Measurements from ENCODE around the gene GPI.
"Not testable (repeated sequence)": the region's sequence is repeated elsewhere in the genome, so short reads cannot be mapped to it uniquely, and the experiment has no call there.

Gene GPI

GRCh38 chr19:34370117-34370516, 5.1 kb downstream of the GPI start:
- DNase-seq: no peak

DNA sequence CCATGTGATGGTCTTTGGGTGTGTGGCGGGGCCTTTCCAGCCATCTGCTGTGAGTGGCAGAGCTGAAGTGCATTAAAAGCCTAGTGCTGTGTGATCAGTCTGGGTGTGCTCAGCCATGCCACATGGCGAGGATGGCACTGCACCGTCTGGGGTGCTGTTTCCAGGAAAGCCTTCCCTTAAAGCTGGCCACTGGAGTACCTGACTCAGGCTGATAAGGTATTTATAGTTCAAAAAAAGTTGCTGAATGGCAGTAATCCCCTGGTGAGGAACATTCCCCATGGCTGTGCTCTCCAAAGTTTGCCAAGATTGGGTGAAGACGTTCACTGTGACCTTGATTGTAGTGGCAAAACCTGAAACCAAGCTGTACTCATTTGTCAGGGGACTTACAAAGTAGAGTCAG, 6.0 kb downstream of the GPI start:
- peak; percentile 41 for DNase-seq

GRCh38 chr19:34373601-34374288, 8.7 kb downstream of the GPI start:
- DNase-seq: no peak

GRCh38 chr19:34375598-34375997, 10.6 kb downstream of the GPI start:
- no peak for DNase-seq

DNA sequence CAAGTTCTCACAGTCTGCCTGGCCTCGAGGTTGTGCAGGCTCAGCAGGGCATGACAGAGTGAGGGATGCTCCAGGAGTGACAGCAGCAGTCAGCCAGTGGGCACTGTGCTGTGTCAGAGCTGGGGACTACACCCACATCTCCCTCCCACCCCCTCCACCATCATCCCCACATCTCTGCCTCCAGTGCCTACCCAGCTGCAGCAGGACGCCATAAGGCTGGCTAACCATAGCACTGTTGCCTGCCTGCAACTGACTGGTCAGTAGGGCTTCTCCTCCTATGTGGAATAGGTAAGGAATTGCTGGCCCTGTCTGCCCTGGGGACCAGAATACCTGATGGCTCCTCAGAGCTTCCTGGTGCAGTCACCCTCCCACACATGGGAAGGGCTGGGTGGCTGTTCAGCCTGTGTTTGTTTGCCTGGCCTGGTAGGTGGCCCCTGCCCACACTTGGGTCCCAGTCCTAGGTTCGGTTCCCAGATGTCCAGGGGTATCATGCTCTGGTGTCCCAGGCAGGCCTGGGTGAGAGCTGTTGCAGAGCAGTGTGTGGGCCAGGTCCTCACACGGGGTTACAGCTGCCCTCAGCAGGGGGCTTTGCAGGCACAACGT, 15.7 kb downstream of the GPI start:
- DNase-seq: no peak

DNA sequence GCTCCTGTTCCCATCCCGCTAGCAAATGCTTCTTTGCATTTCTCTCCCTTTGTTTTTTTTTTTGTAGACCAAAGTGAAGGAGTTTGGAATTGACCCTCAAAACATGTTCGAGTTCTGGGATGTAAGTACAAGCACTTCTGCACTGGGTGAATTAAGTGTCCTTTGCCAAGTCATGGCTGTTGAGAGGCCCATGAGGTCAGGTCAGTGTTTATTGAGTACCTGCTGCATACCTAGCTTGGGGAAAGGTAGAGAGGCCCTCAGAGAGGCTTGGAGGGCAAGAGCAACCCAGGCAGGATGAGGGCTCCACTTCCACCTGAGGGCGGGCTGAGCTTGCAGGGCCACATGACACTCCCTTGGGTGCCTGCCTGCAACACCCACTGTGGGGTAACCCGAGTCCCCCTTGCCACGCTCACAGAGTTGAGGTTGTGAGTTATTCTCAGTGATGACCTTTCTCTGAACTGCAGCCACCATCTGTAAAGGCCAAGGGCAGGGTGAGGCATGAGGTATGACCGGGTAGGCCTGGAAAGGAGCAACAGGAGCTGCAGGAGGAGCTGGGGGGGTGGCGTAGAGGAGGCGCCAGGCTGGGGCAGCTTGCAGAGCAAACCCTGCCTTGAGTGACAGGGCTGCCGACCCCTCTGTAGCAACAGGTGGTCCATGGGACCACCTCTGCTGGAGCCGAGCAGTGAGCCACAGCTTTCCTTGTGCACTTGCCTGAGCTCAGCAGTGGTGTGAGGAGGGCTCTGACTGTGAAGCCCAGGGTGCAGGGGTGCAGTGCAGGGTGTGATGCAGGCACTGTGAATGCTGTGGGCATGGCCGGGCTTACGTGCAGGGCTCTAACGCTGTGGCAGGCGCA, 16.6 kb downstream of the GPI start:
- DNase-seq: no peak

- no peak for DNase-seq
These were observed 17.5 kb downstream of the GPI start for GRCh38 chr19:34382471-34382870.

DNA sequence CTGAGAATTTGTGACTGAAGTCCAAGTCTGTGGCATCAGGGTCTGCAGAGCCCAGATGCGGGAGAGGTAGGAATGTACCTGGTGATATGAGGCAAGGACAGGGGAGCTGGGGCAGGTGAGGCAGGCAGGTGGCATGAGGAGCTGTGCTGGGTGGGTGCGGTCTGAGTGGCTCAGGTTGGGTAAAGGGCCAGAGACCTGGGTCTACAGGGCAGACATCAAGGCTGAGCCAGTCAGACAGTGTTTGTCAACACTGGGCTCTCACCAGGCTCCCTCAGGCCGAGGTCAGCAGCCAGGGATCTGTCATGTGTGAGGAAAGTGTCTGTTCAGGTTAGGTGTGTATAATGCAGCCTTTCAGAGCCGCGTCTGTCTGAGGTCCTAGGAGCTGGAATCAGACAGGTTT, 18.6 kb downstream of the GPI start:
- DNase-seq: no peak

DNA sequence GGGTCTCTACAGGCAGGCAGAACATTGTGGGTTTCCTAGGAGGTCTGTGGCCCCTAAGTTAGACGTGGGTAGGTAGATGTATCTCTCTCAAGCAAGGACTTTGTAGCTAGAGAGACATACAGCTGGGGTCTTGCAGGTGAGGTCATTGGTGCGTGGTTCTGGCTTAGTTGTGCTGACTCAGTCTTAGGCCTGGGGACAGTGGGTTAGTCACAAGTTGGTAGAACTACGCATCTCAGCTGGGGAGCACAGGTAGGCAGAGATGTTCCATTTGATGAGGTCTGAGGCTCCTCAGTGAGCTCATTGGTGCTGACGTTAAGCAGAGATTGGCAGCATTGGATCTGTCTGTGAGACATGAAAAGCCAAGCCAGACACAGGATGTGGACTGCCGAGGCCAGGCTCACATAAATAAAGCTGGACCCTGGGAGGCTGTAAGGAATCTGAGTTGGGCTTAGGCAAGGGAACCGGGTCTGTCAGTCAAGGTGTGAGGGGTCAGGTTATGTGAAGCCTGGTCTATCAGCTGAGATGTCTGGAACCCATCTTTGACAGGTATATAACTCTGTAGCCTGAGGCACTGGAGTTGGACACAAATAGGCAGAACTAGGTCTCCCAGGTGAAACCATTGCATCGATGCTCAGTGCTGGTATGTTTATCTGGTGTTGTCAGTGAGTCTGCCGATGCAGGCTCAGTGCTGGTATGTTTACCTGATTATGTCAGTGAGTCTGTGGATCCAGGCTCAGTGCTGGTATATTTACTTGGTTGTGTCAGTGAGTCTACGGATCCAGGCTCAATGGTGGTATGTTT, 21.8 kb downstream of the GPI start:
- no peak for DNase-seq

DNA sequence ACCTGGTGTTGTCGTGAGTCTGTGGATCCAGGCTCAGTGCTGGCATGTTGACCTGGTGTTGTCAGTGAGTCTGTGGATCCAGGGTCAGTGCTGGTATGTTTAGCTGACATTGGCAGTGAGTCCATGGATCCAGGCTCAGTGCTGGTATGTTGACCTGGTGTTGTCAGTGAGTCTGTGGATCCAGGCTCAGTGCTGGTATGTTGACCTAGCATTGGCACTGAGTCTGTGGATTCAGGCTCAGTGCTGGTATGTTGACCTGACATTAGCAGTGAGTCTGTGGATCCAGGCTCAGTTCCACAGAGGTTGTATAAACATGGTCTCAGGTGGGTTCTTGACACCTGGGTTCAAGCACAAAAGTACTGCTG, 22.4 kb downstream of the GPI start:
- no peak for DNase-seq

DNA sequence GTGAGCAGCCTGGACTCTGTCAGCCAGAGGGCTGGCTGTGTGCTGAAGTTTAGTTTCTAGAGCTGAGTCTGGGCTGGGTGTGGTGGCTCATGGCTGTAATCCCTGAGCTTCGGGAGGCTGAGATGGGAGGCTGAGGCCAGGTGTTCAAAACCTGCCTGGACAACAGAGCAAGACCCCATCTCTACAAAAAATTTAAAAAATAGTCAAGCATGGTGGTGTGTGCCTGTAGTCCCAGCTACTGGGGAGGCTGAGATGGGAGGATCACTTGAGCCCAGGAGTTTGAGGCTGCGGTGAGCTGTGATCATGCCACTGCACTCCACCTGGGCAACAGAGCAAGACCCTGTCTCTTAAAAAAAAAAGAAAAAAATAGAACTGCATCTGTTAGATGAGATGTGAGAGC, 23.7 kb downstream of the GPI start:
- DNase-seq: not testable (repeated sequence)

DNA sequence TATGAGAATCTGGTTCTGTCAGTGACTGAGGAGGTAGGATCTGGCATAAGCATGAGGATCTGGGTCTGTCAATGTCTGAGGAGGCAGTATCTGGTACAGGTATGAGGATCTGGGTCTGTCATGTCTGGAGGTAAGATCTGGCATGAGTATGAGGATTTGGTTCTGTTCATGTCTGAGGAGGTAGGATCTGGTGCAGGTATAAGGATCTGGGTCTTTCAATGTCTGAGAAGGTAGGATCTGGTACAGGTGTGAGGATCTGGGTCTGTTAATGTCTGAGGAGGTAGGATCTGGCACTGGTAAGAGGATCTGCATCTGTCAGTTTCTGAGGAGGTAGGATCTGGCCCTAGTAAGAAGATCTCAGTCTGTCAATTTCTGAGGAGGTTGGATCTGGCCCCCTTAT, 26.8 kb downstream of the GPI start:
- DNase-seq: no peak

- no peak for DNase-seq
These were observed 28.0 kb downstream of the GPI start for GRCh38 chr19:34393031-34393430.

GRCh38 chr19:34393629-34394028, 28.6 kb downstream of the GPI start:
- no peak for DNase-seq

GRCh38 chr19:34397853-34398252, 32.9 kb downstream of the GPI start:
- no peak for DNase-seq

DNA sequence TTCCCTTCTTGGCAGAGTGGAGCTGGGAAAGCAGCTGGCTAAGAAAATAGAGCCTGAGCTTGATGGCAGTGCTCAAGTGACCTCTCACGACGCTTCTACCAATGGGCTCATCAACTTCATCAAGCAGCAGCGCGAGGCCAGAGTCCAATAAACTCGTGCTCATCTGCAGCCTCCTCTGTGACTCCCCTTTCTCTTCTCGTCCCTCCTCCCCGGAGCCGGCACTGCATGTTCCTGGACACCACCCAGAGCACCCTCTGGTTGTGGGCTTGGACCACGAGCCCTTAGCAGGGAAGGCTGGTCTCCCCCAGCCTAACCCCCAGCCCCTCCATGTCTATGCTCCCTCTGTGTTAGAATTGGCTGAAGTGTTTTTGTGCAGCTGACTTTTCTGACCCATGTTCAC, 34.9 kb downstream of the GPI start:
- no peak for DNase-seq

DNA sequence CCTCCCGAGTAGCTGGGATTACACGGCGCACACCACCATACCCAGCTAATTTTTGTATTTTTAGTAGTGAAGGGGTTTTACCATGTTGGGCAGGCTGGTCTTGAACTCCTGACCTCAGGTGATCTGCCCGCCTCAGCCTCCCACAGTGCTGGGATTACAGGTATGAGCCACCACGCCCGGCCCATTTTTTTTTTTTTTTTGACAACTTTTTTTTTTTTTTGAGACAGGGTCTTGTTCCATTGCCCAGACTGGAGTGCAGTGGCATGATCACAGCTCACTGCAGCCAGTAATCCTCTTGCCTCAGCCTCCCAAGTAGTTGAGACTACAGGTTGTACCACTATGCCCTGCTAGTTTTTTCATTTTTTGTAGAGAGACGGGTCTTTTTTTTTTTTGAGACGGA, 35.8 kb downstream of the GPI start:
- DNase-seq: not testable (repeated sequence)

- no peak for DNase-seq
These were observed 37.1 kb downstream of the GPI start for GRCh38 chr19:34402074-34402600.

- DNase-seq: no peak
These were observed 38.8 kb downstream of the GPI start for GRCh38 chr19:34403784-34404108.

DNA sequence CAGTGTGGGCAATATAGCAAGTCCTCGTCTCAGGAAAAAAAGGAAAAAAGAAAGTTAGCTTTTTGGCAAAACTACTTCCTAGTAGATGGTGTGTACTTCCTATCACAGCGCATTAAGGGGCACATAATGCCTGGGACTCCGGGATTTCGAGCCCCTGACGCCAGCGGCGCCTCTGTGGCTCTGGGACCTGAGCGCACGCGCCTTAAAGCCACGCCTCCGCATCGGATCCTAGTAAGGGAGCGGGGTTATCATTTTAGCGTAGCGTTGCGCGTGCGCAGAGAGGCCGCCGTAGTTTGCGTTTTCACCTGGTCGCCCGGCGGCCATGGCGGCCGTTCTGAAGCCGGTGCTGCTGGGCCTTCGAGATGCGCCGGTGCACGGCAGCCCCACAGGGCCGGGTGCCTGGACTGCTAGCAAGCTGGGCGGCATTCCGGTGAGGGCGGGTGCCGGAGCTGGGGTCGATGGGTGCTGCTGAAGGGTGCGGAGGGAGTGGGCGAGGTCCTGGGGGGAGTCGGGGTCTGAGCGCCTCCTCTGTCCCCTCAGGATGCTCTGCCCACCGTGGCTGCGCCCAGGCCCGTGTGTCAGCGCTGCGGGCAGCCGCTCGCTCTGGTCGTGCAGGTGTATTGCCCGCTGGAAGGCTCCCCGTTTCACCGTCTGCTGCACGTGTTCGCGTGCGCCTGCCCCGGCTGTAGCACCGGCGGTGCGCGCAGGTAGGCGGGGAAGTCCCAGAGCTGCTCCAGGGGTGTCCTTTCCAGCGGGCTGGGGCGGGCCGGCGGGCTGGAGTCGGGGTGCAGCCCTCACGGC, 39.3 kb downstream of the GPI start, which contains the start of gene PDCD2L:
Gene PDCD2L, plus strand, starts transcription at position 291 of the 801 bp plus-strand sequence. Its CDS starts 32 bp downstream, at position 323.
- DNase-seq: peak; percentile 97

- no peak for DNase-seq
These were observed 41.1 kb downstream of the GPI start for GRCh38 chr19:34405892-34406660.
